NB4 (cell line): ENCODE results near the gene SYCP2.

Experiments used
- DNase-seq: peaks from one replicate; pipeline ENCODE4 v3.0.0; 2010; ENCODE audit warnings: low read depth
- H3K4me3 ChIP-seq: one replicate; pipeline ENCODE4 v1.5.1; 2011; ENCODE audit warnings: mild to moderate bottlenecking, low read depth, low read length, moderate library complexity
- CTCF ChIP-seq: IDR thresholded peaks from one replicate; pipeline ENCODE4 v1.5.1; 2012; ENCODE audit warnings: low read depth, low read length
- MYC ChIP-seq: IDR thresholded peaks from 2 replicates; pipeline ENCODE4 v1.6.1; 2011; ENCODE audit warnings: low read depth, low read length
- POLR2A ChIP-seq: IDR thresholded peaks from 2 replicates; pipeline ENCODE4 v1.6.1; 2011; ENCODE audit warnings: mild to moderate bottlenecking; ENCODE audit not compliant: insufficient read length; ENCODE audit errors: extremely low read depth
- TF ChIP-seq, protein P1 (sequence below): IDR thresholded peaks from 2 replicates; pipeline ENCODE4 v1.6.1; 2011; ENCODE audit warnings: low read depth, low read length

Gene SYCP2

GRCh38 chr20:59931511-59932312 is 1.7 kb downstream of the SYCP2 start:
- no peak for TF ChIP-seq MYC
- TF ChIP-seq CTCF = no peak
- TF ChIP-seq POLR2A = no peak
- TF ChIP-seq, protein P1, sequence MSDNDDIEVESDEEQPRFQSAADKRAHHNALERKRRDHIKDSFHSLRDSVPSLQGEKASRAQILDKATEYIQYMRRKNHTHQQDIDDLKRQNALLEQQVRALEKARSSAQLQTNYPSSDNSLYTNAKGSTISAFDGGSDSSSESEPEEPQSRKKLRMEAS = no peak
- no peak for DNase-seq
- no peak overlapping the region for H3K4me3 ChIP-seq

DNA sequence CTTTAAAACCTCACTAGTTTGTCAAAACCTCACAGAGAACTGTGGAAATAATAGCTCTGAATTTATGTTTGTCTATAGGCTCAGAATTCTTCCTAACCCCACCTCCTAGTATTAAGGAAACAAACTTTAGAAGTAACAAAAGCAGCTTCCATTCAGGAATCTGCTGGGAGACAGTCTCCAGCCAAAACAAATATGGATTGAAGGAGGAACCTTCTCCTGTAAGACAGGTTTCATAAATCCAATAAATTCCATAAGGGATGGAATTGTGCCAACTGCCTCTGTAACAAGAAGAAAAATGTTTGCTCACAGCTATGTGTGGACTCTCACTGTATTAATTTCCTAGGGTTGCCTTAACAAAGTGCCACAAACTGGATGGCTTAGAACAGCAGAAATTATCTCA is 7.5 kb downstream of the SYCP2 start:
- no peak for TF ChIP-seq POLR2A
- no peak for TF ChIP-seq CTCF
- no peak for TF ChIP-seq MYC
- TF ChIP-seq, protein P1 = no peak
- no peak overlapping the region for H3K4me3 ChIP-seq
- DNase-seq = no peak

DNA sequence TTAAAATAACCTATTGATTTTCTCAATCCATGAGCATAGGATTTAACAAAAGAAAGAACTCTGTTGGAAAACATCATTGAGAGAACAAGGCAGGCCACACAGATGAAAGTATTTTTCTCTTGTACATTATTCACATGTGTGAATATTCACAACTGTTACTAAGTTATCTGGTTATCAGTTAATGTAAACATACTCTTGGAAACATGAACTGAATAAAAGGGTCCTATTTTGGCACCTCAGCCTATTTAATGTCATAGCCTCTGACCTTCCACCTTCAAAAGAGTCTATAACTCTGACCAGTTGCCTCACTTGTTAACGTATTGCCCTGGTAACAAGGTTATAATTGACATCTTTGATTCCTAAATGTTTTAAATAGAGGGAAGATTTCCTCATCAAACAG is 8.1 kb downstream of the SYCP2 start:
- DNase-seq = no peak
- no peak overlapping the region for H3K4me3 ChIP-seq
- TF ChIP-seq POLR2A = no peak
- TF ChIP-seq, protein P1 = no peak
- no peak for TF ChIP-seq CTCF

- TF ChIP-seq, protein P1 = no peak
- TF ChIP-seq CTCF = no peak
- no peak for TF ChIP-seq MYC
- no peak for TF ChIP-seq POLR2A
- no peak for DNase-seq
- no peak overlapping the region for H3K4me3 ChIP-seq
Measured at GRCh38 chr20:59923514-59923913, 9.9 kb downstream of the SYCP2 start.

DNA sequence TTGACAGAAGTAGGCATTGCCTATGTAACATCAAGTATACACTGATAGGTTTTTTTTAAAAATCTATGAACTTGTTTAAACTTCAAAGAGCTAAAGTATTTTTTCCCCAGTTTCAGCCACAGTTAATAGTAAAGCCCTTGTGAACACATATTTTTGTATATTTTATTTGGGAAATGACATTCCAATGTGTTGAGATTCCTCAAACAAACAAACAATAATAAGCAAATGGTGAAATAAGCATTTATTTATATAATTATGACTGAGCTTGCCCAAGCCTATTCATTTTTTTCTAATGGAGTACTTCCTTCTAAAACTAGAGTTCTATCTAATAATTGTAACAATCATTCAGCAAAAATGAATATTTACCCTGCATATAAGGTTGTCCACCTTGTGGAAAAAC is 12.5 kb downstream of the SYCP2 start:
- TF ChIP-seq POLR2A (no peak), MYC (no peak), CTCF (no peak)
- TF ChIP-seq, protein P1 = no peak
- no peak overlapping the region for H3K4me3 ChIP-seq
- DNase-seq = no peak
